Lung (tissue), 12 donors: ENCODE results near the gene GHRL. TPM values are rescaled to one million over a fixed set of nuclear protein-coding genes. Genes with fewer than 3 reads are reported as not detected.

ENCODE experiments used
- ATAC-seq: fragments of 200-7000 bp; cut with Tn5 transposase; one replicate; pipeline ENCODE4 v1.9.1; 2020; ENCODE audit warnings: moderate number of reproducible peaks; ENCODE audit not compliant: insufficient read depth, low FRiP score
- DNase-seq, 3 donors: peaks; one replicate each; pipeline ENCODE4 v3.0.0-alpha.2; 2013 to 2017
- H3K27ac ChIP-seq, 2 donors: one replicate each; pipeline ENCODE4 v1.5.1; 2013; ENCODE audit warnings: mild to moderate bottlenecking in 2 of 2, moderate library complexity in 2 of 2, control low read depth in 1 of 2, inconsistent platforms in 1 of 2, low read depth in 1 of 2, low read length in 1 of 2
- H3K27me3 ChIP-seq, 3 donors: one replicate each; pipeline ENCODE4 v1.5.1; 2013; ENCODE audit warnings: low read length in 2 of 3; ENCODE audit not compliant: control insufficient read depth in 3 of 3, insufficient read depth in 3 of 3
- H3K36me3 ChIP-seq, 4 donors: one replicate each; pipeline ENCODE4 v1.5.1; 2013; ENCODE audit warnings: low read length in 4 of 4, mild to moderate bottlenecking in 1 of 4, moderate library complexity in 1 of 4; ENCODE audit not compliant: control insufficient read depth in 4 of 4, insufficient read depth in 4 of 4
- H3K4me1 ChIP-seq, 5 donors: one replicate each; pipeline ENCODE4 v1.5.1; 2013; ENCODE audit warnings: low read length in 5 of 5, mild to moderate bottlenecking in 2 of 5, moderate library complexity in 1 of 5; ENCODE audit not compliant: control insufficient read depth in 5 of 5, insufficient read depth in 5 of 5
- H3K4me3 ChIP-seq: one replicate; pipeline ENCODE4 v1.5.1; 2013; ENCODE audit warnings: mild to moderate bottlenecking, control low read depth, moderate library complexity
- H3K9ac ChIP-seq, 2 donors: one replicate each; pipeline ENCODE4 v1.5.1; 2013; ENCODE audit warnings: low read length in 2 of 2, control low read depth in 1 of 2; ENCODE audit not compliant: insufficient read depth in 1 of 2
- H3K9me3 ChIP-seq, 4 donors: one replicate each; pipeline ENCODE4 v1.5.1; 2013; ENCODE audit warnings: low read length in 3 of 4, mild to moderate bottlenecking in 1 of 4, moderate library complexity in 1 of 4; ENCODE audit not compliant: control insufficient read depth in 4 of 4, insufficient read depth in 3 of 4
- whole genome bisulfite sequencing, 2 donors: extraction: QIAGEN DNeasy Blood & Tissue Kit; methylation state at CpG; one replicate each; pipeline ENCODE4 v1.1.7; 2013; 5-methylcytosine and 5-hydroxymethylcytosine counted together
- polyA plus RNA-seq, 2 donors: library from polyadenylated mRNA; stranded (reverse); fragments of 200-250 nt; gene quantifications; one replicate each; pipeline ENCODE4 v1.2.1, GENCODE V29; 2013
- total RNA-seq, 2 donors: library from RNA; depleted of rRNA in 1 of 2; stranded (reverse); fragments of >200 nt in 1 of 2; gene quantifications; one replicate each; pipeline ENCODE4 v1.2.1, GENCODE V29; 2014 to 2021
- TF ChIP-seq, protein P1 (sequence below): IDR thresholded peaks from 2 replicates; pipeline ENCODE4 v1.5.1; 2012; ENCODE audit warnings: mild to moderate bottlenecking; ENCODE audit errors: control extremely low read depth, extremely low read depth
- donor health status: control.
- donor health status: control.
- donor health status: Bipolar disorder and iron deficiency.
- donor health status: healthy.
- donor health status: DM: yes; HTN: yes; CAD: no.

Gene GHRL
- total and polyA plus RNA-seq, 4 donors, result 5.4 to 28.2 (median 10.7) TPM

- Histone ChIP-seq H3K9ac (no peak overlapping the region), H3K4me1 (peaks cover 0 to 5% (median 2%) of the 10 kb centered on the region in 5 donors), H3K9me3 (no peaks in the 10 kb centered on the region), H3K27ac (no peak overlapping the region), H3K27me3 (no peaks in the 10 kb centered on the region), H3K36me3 (peaks cover 14 to 28% (median 16%) of the 10 kb centered on the region in 4 donors), H3K4me3 (no peak overlapping the region)
- TF ChIP-seq, protein P1, sequence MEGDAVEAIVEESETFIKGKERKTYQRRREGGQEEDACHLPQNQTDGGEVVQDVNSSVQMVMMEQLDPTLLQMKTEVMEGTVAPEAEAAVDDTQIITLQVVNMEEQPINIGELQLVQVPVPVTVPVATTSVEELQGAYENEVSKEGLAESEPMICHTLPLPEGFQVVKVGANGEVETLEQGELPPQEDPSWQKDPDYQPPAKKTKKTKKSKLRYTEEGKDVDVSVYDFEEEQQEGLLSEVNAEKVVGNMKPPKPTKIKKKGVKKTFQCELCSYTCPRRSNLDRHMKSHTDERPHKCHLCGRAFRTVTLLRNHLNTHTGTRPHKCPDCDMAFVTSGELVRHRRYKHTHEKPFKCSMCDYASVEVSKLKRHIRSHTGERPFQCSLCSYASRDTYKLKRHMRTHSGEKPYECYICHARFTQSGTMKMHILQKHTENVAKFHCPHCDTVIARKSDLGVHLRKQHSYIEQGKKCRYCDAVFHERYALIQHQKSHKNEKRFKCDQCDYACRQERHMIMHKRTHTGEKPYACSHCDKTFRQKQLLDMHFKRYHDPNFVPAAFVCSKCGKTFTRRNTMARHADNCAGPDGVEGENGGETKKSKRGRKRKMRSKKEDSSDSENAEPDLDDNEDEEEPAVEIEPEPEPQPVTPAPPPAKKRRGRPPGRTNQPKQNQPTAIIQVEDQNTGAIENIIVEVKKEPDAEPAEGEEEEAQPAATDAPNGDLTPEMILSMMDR, result no peak
- ATAC-seq (no peak), DNase-seq (no peak)
- 85 to 92% methylated on average over 6 of the region's 6 CpGs for WGBS, 2 donors
Observed at GRCh38 chr3:10260211-10260701, 32.5 kb downstream of the GHRL start.

GRCh38 chr3:10259798-10260197, 32.9 kb downstream of the GHRL start:
- TF ChIP-seq, protein P1, result no peak
- 87 to 95% methylated on average over 4 of the region's 4 CpGs for WGBS, 2 donors
- no peak for ATAC-seq

DNA sequence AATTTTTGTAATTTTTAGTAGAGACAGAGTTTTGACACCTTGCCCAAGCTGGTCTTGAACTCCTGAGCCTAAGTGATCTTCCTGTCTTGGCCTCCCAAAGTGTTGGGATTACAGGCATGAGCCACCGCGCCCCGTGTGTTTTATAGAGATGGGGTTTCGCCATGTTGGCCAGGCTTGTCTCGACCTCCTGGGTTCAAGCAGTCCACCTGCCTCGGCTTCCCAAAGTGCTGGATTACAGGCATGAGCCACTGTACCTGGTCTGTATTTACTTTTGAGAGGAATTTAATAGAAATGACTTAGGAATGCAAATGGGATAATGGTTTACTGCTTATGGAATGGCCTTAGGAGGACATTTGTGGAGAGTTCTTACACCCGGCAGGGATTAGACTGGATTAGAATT, 33.7 kb downstream of the GHRL start:
- ATAC-seq (no peak), DNase-seq (no peak)
- TF ChIP-seq, protein P1, result no peak
- WGBS, 2 donors, result 90 to 97% methylated on average over 7 of the region's 7 CpGs
- Histone ChIP-seq H3K36me3 (peaks cover 14 to 29% (median 17%) of the 10 kb centered on the region in 4 donors), H3K27me3 (no peaks in the 10 kb centered on the region), H3K27ac (no peak overlapping the region), H3K4me3 (no peak overlapping the region), H3K9ac (no peak overlapping the region), H3K9me3 (no peaks in the 10 kb centered on the region), H3K4me1 (peaks cover 0 to 3% (median 2%) of the 10 kb centered on the region in 5 donors)

More at GRCh38 chr3:10259798-10260197, 32.9 kb downstream of the GHRL start:
- DNase-seq, result no peak
- Histone ChIP-seq H3K27me3 (no peaks in the 10 kb centered on the region), H3K27ac (no peak overlapping the region), H3K9ac (no peak overlapping the region), H3K9me3 (no peaks in the 10 kb centered on the region), H3K4me3 (no peak overlapping the region), H3K36me3 (peaks cover 14 to 28% (median 16%) of the 10 kb centered on the region in 4 donors), H3K4me1 (peaks cover 0 to 5% (median 2%) of the 10 kb centered on the region in 5 donors)

DNA sequence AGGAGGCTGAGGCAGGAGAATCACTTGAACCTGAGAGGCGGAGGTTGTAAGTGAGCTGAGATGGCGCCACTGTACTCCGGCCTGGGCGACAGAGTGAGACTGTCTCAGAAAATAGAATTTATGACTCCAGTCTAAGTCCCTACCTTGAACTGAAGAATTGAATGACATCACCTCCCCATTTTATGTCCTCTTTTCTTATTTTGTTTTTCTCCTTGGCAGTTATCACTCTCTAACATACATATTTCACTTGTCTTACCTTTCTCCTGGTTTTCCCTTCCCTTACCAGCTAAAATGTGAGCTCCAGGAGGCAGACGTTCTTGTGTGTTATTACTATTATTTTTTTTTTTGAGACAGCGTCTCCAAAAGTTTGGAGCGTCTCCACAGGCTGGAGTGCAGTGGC, 36.9 kb downstream of the GHRL start:
- ATAC-seq, result no peak
- Histone ChIP-seq H3K36me3 (peaks cover 8 to 32% (median 19%) of the 10 kb centered on the region in 4 donors), H3K27ac (no peak overlapping the region), H3K9me3 (no peaks in the 10 kb centered on the region), H3K27me3 (no peaks in the 10 kb centered on the region), H3K4me3 (no peak overlapping the region), H3K4me1 (peaks cover 0 to 9% (median 2%) of the 10 kb centered on the region in 5 donors), H3K9ac (no peak overlapping the region)
- TF ChIP-seq, protein P1, result no peak
- WGBS, 2 donors, result 94 to 96% methylated on average over 7 of the region's 7 CpGs
- DNase-seq, result no peak
